HG03025 (cell line): Measurements from ENCODE around the gene PANX2.
"Not testable (repeated sequence)": the region's sequence is repeated elsewhere in the genome, so short reads cannot be mapped to it uniquely, and the experiment has no call there.

Experiments used
- ATAC-seq: cut with Tn5 transposase; IDR thresholded peaks from one replicate; pipeline ENCODE4 v1.9.1; 2021; ENCODE audit warnings: mild to moderate bottlenecking, moderate library complexity; ENCODE audit not compliant: unreplicated experiment, low FRiP score

The PANX2 gene

GRCh38 chr22:50197856-50198623 is 27.5 kb downstream of the PANX2 start:
- ATAC-seq, result no peak

DNA sequence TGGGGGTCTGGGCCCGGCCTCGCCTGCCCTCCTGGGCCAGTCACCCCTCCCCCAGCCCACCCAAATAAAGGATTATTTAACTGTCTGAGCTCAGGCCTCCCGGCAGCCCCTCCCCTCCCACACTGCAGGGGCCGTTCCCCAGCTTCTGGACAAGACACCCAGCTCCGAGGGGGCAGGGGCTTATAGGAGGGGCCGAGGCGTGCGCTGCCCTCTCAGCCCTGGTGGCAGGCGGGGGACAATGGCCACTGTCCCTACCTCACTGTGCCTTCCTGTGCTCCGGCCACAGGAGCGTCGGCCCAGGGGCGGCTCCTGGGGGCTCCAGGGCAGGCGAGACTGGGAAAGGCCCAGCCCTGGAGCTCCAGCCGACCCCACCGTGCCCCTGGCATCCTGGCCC is 28.1 kb downstream of the PANX2 start:
- ATAC-seq, result no peak

- ATAC-seq, result no peak
Observed at GRCh38 chr22:50199251-50199721, 28.8 kb downstream of the PANX2 start.

- ATAC-seq, result peak; percentile 3
Observed at GRCh38 chr22:50199829-50200460, 29.4 kb downstream of the PANX2 start.

DNA sequence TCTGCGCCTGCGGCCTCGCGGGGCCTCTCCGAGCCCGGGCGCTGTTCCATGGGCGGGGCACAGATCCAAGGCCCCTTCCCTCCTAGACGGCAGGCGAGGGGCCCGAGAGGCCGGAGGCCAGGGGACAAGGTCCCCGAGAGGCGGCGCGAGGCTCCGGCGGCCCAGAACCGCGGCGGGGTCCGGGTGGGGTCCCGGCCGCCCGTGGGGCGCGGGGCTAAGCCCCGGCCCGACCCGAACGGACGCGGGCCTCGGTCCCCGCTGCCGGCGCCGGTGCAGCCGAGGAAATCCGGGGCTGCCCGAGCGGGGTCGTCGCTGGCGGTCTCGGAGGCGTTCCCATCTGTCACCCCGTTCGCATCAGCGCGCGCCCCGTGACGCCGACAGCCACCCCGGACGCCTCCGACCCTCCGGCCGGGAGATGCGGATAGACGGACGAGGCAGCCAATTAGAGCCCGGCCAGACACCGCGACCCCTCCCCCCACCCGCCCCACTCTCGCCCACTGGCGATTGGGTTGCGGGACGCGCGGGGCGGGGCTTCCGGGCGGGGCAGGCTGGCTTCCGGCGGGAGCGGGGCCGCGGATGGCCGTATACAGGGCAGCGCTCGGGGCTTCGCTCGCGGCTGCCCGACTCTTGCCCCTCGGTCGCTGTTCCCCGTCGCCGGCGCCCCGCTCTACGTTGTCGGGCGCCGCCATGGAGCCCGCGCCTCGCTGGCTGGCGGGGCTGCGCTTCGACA is 30.1 kb downstream of the PANX2 start, which contains the start of gene SELENOO:
TSS of gene SELENOO (plus strand) at position 551 of the 730 bp plus-strand sequence. CDS start at position 577, 26 bp downstream.
- peak; percentile 44 for ATAC-seq

- no peak for ATAC-seq
Observed at GRCh38 chr22:50201191-50202129, 30.9 kb downstream of the PANX2 start.

- no peak for ATAC-seq
Observed at GRCh38 chr22:50202130-50202666, 31.7 kb downstream of the PANX2 start.

DNA sequence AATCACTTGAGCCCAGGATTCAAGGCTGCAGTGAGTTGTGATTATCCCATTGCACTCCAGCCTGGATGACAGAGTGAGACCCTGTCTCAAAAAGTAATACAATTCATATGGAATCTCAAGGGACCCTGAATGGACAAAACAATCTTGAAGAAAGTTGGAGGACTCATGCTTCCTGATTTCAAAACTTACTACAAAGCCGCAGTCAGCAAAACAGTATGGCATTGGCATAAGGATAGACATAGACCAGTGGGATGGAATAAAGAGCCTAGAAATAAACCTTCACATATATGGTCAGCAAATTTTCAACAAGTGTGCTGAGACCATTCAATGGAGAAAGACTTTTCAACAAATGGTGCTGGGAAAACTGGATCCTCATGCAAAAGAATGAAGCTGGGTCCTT is 32.8 kb downstream of the PANX2 start:
- no peak for ATAC-seq

- no peak for ATAC-seq
Observed at GRCh38 chr22:50204571-50204970, 34.0 kb downstream of the PANX2 start.

DNA sequence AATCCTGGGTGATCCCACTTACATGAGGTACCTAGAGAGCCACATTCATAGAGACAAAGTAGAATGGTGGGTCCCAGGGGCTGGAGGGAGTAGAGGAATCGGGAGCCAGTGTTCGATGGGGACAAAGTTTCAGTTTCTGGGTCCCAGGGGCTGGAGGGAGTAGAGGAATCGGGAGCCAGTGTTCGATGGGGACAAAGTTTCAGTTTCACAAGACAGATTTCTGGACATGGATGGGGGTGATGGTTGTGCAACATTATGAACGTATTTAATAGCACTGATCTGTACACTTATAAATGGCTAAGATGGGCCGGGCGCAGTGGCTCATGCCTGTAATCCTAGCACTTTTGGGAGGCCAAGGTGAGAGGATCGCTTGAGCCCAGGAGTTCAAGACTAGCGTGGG is 34.5 kb downstream of the PANX2 start:
- not testable (repeated sequence) for ATAC-seq

DNA sequence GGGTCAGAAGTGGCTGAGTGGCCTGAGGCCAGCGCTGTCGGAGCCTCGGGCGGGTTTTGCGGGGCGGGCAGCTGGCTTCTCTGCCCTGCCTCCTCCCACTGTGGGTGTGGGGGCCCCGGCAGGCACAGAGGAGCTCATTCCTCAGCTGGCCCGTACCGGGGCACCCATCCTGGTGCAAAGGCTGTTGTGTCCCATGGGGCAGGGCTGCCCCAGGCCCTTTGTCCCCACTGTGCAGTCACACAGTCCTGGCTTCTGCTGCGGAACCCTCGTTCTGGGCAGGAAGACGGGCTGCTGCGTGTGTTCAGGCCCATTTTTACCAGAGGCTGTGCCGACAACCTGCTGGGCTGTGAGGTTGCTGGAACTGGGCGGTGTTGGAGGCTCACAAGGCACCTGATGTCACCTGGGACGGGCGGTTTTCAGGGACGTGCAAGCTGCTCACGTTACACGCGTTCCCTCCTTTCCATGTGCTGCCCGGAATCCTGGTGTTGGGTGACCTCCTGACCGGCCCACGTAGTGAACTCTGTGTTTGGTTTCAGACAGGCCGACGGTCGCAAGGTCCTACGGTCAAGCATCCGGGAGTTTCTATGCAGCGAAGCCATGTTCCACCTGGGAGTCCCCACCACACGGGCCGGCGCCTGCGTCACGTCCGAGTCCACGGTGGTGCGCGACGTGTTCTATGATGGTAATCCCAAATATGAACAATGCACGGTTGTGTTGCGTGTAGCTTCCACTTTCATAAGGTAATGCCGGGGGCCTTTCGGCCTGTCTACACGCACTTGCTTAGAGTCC is 35.4 kb downstream of the PANX2 start:
- no peak for ATAC-seq

DNA sequence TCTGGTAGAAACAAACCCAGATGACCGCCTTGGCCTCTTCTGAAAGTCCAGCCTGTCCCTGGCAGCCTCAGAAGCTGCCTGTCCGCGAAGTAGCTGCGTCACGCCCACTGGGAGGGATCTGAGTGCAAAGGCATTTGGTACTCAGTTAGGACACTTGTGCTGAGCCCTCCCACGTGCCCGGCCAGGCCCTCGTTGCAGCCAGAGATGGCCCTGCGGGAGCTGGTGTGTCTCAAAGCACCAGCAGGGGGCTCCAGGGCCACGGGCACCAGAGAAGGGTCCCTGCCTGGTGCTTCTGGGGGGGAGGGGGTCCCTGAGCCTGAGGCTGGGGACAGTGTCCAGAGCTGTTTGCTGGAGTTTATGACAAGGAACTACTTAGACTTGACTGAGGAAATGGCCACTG is 36.1 kb downstream of the PANX2 start:
- ATAC-seq, result no peak

- no peak for ATAC-seq
Observed at GRCh38 chr22:50207383-50208140, 37.0 kb downstream of the PANX2 start.

- no peak for ATAC-seq
Observed at GRCh38 chr22:50208430-50208938, 38.0 kb downstream of the PANX2 start.

GRCh38 chr22:50208939-50209892 is 38.7 kb downstream of the PANX2 start:
- ATAC-seq, result no peak

- no peak for ATAC-seq
Observed at GRCh38 chr22:50209893-50210292, 39.4 kb downstream of the PANX2 start.
